ENCODE results near the gene LZTR1.

DNA sequence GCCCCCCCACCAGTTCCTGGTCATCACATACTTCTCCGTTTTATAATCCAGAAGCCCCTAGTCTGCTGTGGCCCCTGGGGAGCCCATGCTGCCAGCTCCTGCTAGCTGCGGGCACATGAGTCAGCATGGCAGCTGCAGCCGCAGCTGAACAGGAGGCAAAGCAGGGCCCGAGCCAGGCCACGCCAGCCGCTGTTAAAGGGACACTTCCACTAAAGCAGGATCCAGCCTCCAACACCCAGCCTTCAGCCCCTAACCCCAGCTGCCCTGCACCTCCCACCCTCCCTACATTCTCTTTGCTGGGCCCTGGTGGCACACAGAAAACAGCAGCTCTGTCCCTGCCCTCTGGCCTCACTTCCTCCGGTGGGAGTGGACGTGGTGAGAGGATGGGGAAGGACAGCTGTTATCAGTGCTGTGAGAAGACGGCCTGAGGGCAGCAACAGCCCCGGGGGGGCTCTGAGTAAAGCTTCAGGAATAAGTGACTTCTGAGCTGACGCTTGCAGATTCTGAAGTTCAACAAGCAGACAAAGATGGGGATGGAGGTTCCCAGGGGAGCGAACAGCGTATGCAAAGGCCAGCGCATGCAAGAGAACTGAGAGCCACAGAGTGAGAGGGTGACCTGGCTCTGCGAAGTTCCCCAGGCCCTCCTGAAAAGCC, 63.0 kb downstream of the LZTR1 start:
- TF ChIP-seq, protein P1, sequence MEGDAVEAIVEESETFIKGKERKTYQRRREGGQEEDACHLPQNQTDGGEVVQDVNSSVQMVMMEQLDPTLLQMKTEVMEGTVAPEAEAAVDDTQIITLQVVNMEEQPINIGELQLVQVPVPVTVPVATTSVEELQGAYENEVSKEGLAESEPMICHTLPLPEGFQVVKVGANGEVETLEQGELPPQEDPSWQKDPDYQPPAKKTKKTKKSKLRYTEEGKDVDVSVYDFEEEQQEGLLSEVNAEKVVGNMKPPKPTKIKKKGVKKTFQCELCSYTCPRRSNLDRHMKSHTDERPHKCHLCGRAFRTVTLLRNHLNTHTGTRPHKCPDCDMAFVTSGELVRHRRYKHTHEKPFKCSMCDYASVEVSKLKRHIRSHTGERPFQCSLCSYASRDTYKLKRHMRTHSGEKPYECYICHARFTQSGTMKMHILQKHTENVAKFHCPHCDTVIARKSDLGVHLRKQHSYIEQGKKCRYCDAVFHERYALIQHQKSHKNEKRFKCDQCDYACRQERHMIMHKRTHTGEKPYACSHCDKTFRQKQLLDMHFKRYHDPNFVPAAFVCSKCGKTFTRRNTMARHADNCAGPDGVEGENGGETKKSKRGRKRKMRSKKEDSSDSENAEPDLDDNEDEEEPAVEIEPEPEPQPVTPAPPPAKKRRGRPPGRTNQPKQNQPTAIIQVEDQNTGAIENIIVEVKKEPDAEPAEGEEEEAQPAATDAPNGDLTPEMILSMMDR (IDR thresholded peaks at IDR 0.05) = no peak
- no peak for TF ChIP-seq POLR2A (IDR thresholded peaks at IDR 0.05)
